K562 (cell line): ENCODE measurements around the gene LEMD3. TPM values are rescaled to one million over a fixed set of nuclear protein-coding genes. Genes with fewer than 3 reads are reported as not detected.

Experiments used
- CC2D1A ChIP-seq: fragments of 450-650 bp; IDR thresholded peaks from 2 replicates; pipeline ENCODE4 v1.6.1; 2017; ENCODE audit warnings: mild to moderate bottlenecking
- E2F3 ChIP-seq: fragments of 250-450 bp; sonication (Bioruptor Pico); IDR thresholded peaks from 2 replicates; pipeline ENCODE4 v1.4.0; 2020; ENCODE audit warnings: mild to moderate bottlenecking
- ETS1 ChIP-seq: conservative IDR thresholded peaks from 2 replicates; pipeline ENCODE4 v1.6.1; 2011; ENCODE audit warnings: low read depth, mild to moderate bottlenecking, low read length; ENCODE audit not compliant: control insufficient read depth
- SREBF1 ChIP-seq: fragments of 150-350 bp; IDR thresholded peaks from 2 replicates; pipeline ENCODE4 v1.6.1; 2014; ENCODE audit warnings: antibody characterized with exemption, low read depth, low read length, borderline replicate concordance
- ZBTB11 ChIP-seq, 3 experiments: fragments of 200-800 bp in 1 of 3; fragments of 250-450 bp in 1 of 3; fragments of 450-650 bp in 1 of 3; sonication (Bioruptor Pico) in 1 of 3; sonication (Bioruptor generic) in 1 of 3; formaldehyde crosslinking in 1 of 3; IDR thresholded peaks; 2 replicates each; pipeline versions ENCODE4 v1.6.1 to v1.8.0; 2016 to 2022; ENCODE audit warnings: mild to moderate bottlenecking in 2 of 3, missing genetic modification characterization in 2 of 3, missing compliant biosample characterization in 1 of 3, moderate library complexity in 1 of 3
- polyA plus RNA-seq, 8 experiments: library from polyadenylated mRNA; depleted of rRNA in 4 of 8; stranded (reverse) in 5 of 8; unstranded in 3 of 8; fragments of >200 nt; fragmentation: Nextera tagmentation in 2 of 8; fragmentation: Illumina TruSeq in 1 of 8; extraction: Ambion mirVana in 2 of 8; extraction: Trizol in 1 of 8; gene quantifications; 2 replicates each; pipeline versions ENCODE4 v1.2.1 to v1.2.3, GENCODE V29; 2011 to 2014; ENCODE audit warnings: inconsistent platforms in 1 of 8, missing spikeins in 1 of 8
- total RNA-seq, 7 experiments: library from RNA; depleted of rRNA in 6 of 7; stranded (reverse); fragments of >200 nt in 6 of 7; fragmentation: Illumina TruSeq in 2 of 7; extraction: Trizol in 2 of 7; gene quantifications; 2 replicates each; pipeline versions ENCODE4 v1.2.1 to v1.2.3, GENCODE V29; 2011 to 2021; ENCODE audit warnings: low replicate concordance in 1 of 7
- TF ChIP-seq, protein P1 (sequence below), 2 experiments: fragments of 200-800 bp in 1 of 2; sonication (Bioruptor generic) in 1 of 2; sonication (generic) in 1 of 2; formaldehyde crosslinking in 1 of 2; IDR thresholded peaks in 1 of 2; conservative IDR thresholded peaks in 1 of 2; 2 replicates each; pipeline versions ENCODE4 v1.5.0 to v1.6.1; 2016 to 2020; ENCODE audit warnings: missing compliant biosample characterization in 1 of 2, missing genetic modification characterization in 1 of 2, missing genetic modification reagents in 1 of 2

Gene LEMD3
- total and polyA plus RNA-seq, 9 of the 15 experiments (the other 6 are each of a cell fraction or from before 2014, with no cell fraction given): 6.8 to 37.4 (median 17.2) TPM

- TF ChIP-seq ETS1 (no peak), CC2D1A (no peak), ZBTB11 (CRISPR knock-in tag; IDR thresholded peaks at IDR 0.05) (no peak), E2F3 (no peak), SREBF1 (no peak)
- TF ChIP-seq, protein P1, sequence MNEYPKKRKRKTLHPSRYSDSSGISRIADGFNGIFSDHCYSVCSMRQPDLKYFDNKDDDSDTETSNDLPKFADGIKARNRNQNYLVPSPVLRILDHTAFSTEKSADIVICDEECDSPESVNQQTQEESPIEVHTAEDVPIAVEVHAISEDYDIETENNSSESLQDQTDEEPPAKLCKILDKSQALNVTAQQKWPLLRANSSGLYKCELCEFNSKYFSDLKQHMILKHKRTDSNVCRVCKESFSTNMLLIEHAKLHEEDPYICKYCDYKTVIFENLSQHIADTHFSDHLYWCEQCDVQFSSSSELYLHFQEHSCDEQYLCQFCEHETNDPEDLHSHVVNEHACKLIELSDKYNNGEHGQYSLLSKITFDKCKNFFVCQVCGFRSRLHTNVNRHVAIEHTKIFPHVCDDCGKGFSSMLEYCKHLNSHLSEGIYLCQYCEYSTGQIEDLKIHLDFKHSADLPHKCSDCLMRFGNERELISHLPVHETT (CRISPR knock-in tag; conservative IDR thresholded peaks at IDR 0.05 in 1 of 2, IDR thresholded peaks at IDR 0.05 in 1 of 2): no peak
Measured at GRCh38 chr12:65122703-65123102, 46.7 kb upstream of the LEMD3 start (continued).
